ENCODE measurements around the gene CSNK2A1.

DNA sequence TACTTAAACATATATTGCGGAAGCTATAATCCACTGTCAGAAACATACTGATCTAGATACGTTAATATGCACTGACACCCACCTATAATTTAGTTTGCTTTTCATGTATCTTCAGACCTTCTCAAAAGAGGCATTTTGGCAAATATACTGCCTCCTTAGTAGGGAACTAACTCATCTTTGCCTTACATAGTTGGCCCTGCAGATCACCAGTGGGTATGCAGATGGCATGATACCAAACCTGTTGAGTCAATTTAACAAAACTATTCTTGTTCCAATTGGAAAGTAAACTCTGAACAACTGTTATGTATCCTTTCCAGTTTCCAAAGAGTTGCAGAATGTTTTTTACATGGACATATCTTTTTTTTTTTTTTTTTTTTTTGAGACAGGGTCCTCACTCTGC is 45.6 kb downstream of the CSNK2A1 start:
- TF ChIP-seq EGR1 (IDR thresholded peaks at IDR 0.05) = no peak
- TF ChIP-seq, protein P1, sequence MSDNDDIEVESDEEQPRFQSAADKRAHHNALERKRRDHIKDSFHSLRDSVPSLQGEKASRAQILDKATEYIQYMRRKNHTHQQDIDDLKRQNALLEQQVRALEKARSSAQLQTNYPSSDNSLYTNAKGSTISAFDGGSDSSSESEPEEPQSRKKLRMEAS (IDR thresholded peaks at IDR 0.05) = no peak
- no peak for TF ChIP-seq FOXM1 (IDR thresholded peaks at IDR 0.05; ENCODE audit: borderline replicate concordance, low read depth)
- TF ChIP-seq EP300 (IDR thresholded peaks at IDR 0.05; ENCODE audit: borderline replicate concordance) = no peak
- no peak for TF ChIP-seq RAD21 (IDR thresholded peaks at IDR 0.05; ENCODE audit: low read depth)
- TF ChIP-seq, protein P2, sequence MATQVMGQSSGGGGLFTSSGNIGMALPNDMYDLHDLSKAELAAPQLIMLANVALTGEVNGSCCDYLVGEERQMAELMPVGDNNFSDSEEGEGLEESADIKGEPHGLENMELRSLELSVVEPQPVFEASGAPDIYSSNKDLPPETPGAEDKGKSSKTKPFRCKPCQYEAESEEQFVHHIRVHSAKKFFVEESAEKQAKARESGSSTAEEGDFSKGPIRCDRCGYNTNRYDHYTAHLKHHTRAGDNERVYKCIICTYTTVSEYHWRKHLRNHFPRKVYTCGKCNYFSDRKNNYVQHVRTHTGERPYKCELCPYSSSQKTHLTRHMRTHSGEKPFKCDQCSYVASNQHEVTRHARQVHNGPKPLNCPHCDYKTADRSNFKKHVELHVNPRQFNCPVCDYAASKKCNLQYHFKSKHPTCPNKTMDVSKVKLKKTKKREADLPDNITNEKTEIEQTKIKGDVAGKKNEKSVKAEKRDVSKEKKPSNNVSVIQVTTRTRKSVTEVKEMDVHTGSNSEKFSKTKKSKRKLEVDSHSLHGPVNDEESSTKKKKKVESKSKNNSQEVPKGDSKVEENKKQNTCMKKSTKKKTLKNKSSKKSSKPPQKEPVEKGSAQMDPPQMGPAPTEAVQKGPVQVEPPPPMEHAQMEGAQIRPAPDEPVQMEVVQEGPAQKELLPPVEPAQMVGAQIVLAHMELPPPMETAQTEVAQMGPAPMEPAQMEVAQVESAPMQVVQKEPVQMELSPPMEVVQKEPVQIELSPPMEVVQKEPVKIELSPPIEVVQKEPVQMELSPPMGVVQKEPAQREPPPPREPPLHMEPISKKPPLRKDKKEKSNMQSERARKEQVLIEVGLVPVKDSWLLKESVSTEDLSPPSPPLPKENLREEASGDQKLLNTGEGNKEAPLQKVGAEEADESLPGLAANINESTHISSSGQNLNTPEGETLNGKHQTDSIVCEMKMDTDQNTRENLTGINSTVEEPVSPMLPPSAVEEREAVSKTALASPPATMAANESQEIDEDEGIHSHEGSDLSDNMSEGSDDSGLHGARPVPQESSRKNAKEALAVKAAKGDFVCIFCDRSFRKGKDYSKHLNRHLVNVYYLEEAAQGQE (IDR thresholded peaks at IDR 0.05; ENCODE audit: low read depth) = no peak
- TF ChIP-seq TAF1 (IDR thresholded peaks at IDR 0.05; ENCODE audit: low read depth) = no peak
- no peak for TF ChIP-seq YY1 (IDR thresholded peaks at IDR 0.05; ENCODE audit: low read depth)
- no peak for TF ChIP-seq TCF12 (IDR thresholded peaks at IDR 0.05; ENCODE audit: low read depth)

Data from Ishikawa (cell line).